Activated gamma-delta T cell treated with anti-CD3 and anti-CD28 coated beads, Interleukin-2, amount 50 U/mL, for 16 hours (primary cell): ENCODE measurements around the gene BPIFA1.
A peak's percentile ranks its signal among the peaks of the same experiment; 100 is the strongest.

Experiments
- DNase-seq: peaks from one replicate; pipeline ENCODE4 v3.0.0-alpha.2; 2020; ENCODE audit warnings: low read depth

BPIFA1 gene

DNA sequence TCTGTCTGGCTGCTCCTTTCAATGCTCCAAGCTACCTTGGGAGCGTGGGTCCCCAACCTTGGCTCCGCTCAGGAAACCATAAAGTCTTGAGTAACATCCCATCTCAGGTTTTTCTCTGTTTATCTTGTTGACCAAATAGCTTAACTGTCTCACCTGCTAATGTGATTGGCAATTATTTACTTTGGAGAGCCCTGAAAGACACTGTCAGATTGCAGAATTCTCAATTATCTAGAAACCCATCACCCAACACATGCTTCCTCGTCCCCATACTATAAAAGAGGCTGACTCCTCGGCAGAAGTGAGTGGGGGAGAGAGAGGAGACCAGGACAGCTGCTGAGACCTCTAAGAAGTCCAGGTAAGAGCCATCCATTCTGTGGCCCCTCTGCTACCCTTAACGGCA lies at the start of gene BPIFA1:
Gene BPIFA1 (plus strand): TSS at position 301 of the 400 bp plus-strand sequence. CDS start 1,716 bp downstream, outside the sequence.
- no peak for DNase-seq

DNA sequence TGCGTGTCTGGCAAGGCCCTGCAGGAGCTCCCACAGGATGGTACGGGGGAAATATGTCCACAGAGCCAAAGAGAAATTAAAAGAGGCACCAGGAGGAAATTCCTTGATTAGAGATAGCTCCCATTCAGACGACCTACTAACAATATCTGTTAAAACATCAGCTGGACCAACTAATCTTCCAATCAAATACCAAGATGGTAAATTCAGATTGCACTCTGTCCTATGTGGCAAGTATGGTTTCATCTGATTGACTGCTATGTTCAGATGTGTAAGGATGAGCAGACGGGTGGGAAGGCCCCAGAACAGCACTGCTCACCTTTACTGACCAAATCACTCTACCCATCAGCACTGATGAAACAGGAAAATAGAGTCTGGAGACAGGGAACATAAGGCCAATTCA lies 48.3 kb upstream of the BPIFA1 start:
- no peak for DNase-seq

DNA sequence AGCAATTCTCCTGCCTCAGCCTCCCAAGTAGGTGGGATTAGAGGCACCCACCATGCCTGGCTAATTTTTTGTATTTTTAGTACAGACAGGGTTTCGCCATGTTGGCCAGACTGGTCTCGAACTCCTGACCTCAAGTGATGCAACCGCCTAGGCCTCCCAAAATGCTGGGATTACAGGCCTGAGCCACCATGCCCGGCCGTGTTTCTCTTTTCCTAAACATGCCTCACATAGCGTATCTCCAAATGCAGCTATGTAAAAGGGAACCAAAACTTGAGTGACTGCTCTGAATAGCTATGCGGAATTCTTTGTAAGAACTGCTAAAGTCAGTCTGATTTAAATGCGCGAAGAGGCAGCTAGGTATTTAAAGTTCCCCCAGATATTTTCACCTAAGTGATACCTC lies 47.4 kb upstream of the BPIFA1 start:
- DNase-seq, result no peak

DNA sequence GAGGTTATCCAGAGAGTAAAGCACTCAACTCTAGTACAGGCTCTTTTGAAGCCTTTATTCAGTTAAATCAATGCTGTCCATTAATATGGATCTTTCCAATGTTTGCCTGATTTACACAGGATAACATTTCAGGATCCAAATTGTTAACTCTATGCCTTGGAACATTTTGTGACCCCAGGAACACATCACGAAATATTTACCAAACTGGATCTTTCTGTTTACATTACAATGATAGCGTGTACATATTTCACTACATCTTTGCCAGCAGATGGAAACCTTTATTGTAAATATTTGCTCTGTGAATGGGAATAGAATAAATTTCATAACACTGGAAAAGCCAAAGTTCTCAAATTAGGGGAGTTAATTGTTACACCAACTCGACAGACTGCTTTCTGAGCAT lies 44.3 kb upstream of the BPIFA1 start:
- no peak for DNase-seq

DNA sequence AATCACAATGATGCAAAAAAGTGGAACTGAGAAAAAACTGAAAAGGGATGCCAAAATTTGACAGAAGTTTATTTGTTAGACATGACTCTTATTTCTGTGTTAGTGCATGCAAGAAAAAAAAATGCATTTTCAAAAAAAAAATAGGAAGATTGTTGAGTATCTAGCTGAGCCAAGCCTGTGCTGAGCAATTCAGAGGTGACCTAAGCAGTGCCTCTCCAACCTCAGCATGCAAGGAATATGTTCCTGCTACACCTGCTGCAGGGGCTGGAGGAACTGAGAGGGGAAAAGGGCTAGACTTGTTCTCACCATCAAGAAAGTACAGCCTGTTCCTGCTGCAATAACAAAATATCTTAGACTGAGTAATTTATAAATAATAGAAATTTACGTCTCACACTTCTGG lies 43.8 kb upstream of the BPIFA1 start:
- DNase-seq, result no peak

DNA sequence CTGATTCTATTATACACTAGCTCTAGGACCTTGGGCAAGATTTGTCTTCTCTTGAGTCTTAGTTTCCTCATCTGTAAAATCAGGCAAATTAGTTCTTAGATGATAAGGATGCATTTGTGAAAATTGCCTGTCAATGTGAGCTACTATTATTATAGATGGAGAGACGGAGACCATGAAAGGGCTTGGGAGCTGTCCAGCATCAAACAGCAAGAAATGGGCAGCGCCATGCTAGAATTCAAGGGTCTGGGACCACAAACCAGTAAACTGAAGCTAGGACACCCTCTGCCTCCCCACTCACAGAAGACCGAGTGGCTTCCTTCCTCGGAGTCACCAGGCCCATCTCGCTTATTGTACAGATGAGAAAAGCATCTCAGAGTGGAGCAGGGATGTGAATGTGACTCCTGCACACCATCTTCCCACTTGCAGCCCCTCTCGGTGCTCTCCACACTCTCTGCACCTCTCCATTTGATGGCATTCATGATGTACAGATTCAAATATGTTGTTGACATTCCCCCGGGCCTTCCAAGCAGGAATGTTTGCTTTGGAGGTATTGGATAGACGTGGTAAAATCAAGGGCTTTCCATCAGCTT lies 42.8 kb upstream of the BPIFA1 start:
- DNase-seq, result no peak

DNA sequence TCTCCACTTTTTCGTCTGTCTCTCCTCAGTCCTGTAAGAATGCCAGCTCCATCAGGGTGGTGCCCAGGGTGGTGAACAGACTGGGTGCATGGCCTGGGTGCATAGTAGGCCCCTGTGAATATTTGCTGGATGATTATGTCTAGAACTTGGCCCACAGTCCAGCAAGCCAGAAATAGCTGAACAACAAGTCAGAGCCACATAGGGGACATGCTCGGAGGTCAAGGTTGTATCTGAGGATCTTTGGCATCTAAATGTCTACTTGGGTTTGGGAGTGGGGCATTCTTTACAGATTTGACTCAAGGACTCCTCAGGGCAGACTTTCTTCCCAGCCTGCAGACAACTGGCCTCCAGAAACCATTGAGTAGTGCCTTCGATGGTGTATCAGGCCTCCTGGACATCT lies 36.8 kb upstream of the BPIFA1 start:
- DNase-seq, result no peak

DNA sequence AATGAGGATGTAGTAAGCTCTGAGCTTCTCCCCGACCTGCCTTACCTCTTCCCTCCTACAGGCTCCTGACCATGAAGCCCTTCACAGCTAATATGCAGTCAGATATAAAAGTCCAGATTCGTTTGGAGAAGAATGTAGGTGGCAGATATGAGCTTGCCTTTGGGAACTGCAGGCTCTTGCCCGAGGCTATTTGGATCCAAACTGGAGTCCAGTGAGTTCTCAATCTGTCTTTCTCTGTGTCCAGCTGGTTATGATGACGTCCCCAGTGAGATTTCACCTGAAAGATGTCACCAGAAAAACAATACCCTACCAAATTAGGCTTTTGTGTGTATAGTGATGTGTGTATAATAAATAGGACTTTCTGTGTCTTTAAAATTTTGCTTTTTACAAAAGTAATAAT lies 33.3 kb upstream of the BPIFA1 start:
- no peak for DNase-seq

DNA sequence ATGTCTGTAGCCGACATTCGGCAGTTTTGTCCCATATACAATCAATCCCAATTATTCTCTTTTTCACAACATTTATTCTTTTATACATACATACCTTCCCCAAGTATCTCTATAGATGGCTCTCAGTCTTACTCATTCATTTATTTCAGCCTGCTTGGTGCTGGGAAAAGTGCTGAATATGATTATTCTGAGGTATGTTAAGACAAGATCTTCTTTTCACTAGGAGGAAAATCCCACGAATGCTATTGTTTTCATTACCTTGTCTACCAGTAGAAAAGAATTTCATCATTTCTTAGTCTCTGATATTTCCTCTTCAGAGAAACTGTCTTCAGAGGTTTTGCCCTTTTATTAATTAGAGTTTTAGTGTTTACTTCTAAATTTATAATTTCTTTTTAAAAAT lies 32.4 kb upstream of the BPIFA1 start:
- no peak for DNase-seq

DNA sequence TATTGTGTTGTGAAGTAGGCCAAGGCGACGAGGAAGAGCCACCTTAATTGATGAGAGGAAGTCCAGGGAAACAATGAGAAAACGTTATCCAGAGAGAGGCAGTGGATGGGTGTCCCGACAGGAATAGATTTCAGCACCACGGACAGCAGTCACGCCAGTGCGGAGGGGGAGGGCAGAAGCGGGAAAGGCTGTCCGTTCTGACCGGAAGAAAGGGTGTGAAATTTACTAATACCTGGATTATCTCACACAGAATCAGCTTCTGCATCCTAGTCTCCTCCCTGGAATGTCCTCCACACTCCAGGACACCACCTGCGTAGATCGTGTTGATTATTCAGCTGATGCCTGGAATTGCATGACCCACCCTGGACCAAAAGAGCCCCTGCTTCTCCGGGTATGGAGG lies 26.0 kb upstream of the BPIFA1 start:
- DNase-seq, result peak; percentile 5

DNA sequence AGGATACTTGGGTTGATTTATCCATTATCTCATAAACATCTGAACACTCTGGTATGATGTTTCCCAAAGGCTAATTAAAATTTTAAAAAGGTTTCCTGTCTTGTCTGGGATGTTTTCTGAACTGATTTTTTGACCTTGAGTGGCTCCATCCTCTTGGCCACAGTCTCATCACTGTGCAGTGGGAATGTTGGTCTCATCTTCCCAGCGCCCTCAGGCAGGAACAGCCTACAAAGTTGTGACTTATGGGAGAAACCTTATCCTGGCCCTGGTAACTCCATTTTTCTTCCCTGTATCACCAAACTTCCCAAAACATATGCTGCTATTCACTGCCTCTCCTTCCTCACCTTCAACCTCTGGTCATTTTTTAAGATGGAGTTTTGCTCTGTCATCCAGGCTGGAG lies 25.4 kb upstream of the BPIFA1 start:
- no peak for DNase-seq

DNA sequence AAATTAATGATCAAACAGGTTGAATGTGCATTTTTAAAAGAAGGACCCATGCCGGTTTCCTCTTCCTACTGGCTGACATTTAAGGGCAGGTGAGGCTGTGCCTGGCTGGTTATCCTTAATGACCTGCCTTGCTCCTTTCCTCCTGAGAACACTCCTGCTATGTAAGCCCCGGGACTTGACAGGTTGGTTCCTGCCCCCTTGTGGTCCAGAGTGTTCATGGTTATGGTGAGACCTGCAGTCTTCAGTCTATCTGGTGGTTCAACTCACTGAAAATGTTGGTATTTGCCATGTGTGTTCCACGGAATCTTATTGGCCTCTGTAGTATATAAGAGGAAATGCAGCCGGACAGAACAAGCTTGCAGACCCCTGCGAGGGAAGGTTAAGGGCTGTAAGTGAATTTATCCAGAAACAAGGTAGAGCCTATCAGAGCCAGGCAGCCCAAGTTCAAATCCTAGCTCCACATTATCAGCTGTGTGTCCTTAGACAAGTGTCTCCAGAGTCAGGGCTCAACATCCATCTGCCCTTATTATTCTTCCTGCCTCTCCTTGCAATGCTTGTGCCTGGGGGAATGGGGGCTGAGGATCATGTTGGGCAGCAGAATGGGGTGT lies 23.9 kb upstream of the BPIFA1 start:
- no peak for DNase-seq

DNA sequence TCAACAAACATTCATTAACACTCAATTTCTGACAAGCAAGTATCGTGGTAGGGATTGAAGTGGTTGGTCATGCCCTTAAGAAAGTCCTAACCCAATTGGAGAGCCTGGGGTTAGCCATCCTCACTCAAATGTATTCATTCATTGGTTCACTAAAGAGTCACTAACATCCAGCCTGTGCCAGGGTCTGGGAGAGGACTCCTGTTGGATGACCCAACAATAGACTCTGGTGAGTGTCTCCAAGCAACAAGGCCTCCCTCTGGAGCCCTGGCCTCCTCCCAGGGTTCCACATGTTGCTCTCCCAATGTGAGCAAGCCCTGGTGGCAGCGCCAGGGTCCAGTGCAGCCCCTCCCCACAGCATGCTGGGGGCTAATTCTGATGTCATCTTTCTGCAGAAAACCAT lies 18.7 kb upstream of the BPIFA1 start, which contains the start of gene BPIFA3:
Gene BPIFA3 (plus strand): TSS at position 301 of the 400 bp plus-strand sequence. CDS start 185 bp downstream, outside the sequence.
- DNase-seq, result no peak

DNA sequence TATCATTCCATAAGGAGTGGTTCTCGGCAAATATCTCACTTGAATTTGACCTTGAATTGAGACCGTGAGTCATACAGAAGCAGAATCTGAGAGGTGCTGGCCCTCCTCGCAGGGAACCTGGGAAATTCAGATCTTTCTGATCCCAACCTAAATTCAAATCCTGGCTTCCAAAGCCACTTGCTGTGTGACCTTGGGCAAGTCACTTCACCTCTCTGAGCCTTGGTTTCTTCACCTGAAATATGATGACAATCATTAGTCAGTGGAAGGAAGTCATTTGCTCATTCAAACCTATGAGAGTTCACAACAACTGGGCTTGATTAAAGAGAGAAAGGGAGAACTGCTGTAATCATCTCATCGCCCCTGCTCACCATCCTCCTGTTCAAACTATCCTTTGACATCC lies 11.4 kb upstream of the BPIFA1 start:
- no peak for DNase-seq

DNA sequence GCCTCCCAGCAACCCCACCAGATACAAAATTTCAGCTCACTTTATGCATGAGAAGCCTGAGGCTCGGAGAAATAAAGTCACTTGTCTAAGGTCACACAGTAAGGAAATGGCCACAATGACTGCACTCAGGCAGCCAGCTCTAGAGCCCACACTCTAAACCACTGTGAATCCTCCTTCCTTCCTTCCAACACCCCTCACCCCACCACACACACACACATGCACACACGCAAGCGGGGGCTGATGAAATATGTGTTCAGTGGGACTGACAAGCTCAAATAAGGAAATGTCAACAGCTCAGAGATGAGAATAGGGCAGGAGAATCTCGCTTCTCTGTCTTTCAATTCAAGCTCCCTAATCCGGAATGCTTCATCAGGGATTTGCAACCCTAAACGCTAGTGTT lies 6.0 kb upstream of the BPIFA1 start:
- DNase-seq, result no peak

DNA sequence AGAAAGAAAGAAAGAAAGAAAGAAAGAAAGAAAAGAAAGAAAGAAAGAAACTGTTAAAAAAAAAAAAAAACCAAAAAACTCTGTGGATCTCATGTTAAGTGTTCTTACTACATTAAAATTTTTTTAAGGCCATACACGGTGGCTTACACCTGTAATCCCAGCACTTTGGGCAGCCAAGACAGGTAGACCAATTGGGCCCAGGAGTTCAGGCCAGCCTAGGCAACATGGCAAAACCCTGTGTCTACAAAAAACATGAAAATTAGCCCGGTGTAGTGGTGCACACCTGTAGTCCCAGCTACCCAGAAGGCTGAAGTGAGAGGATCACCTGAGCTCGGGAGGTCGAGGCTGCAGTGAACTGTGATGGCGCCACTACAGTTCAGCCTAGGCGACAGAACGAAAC lies 4.6 kb upstream of the BPIFA1 start:
- no peak for DNase-seq

DNA sequence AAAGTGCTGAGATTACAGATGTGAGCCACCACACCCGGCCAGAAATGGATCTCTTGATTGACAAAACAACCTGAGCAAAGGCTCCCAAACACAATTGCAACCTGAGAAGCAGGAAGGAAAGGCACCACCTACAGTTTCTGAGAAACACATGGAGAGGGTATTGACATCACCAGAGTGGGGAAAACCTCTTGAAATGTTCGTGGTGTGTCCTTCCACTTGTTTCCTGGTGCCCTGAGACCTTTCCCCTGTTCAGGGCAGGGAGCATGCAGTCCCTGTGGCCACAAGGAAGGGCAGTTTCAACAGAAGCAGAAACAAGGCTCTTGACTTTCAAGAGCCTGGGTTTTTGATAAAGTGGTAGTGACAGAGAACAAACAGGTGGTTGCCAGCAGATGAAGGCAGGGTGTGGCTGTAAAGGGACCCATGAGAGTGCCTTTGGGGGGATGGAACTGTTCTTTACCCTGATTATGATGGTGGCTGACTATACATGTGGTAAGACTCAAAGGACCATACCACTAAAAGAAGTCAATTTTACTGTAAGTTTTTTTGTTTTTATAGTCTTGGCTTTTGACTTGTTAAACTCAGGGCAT lies 3.2 kb upstream of the BPIFA1 start:
- no peak for DNase-seq

DNA sequence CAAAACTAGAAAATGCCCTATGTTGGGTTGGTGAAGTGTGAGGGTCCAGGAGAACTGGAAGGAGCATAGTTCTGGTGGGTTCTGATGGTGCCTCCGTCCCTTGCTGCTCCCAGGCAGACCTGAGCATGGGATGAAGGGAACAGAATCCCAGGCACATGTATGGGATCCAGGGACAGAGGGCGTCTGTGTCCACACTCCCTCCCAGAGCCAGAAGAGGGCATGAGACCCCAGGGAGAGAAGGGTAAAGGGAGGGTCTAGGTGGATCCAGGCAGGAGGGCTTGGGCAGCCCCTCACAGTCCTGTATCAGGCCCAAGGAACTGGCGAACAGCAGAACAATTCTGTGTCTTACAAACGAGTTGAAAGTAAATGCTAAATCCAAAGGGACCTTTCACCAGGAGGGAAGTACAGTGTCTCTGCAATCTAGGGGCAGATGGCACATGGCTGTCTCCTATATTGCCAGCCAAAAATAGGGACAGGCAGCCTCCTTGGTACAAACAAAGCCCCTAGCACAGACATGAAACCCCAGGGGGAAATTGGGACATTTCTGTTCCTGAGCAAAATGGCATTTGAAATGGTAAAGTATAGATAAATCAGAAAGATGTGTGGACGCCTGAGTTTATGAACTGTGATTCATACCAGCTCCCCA lies 2.5 kb upstream of the BPIFA1 start:
- DNase-seq, result no peak

DNA sequence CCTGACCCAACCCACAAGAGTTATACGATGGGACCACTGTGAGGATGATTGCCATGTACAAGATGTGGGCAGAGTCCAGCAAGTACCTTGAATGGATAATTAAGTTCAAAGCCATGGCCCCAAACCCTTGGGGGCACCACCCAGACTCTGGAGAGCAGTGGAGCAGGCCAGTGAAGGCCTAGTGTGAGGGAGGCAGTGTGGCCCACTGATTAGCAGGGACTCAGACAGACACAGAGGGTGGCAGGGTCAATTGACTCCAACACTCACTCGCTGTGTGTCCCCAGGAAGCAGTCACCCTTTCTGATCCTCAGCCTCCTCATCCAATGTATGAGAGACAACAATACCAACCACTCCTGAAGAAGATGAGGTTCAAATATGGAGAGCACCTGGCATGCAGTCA lies 1.7 kb upstream of the BPIFA1 start:
- DNase-seq, result no peak

DNA sequence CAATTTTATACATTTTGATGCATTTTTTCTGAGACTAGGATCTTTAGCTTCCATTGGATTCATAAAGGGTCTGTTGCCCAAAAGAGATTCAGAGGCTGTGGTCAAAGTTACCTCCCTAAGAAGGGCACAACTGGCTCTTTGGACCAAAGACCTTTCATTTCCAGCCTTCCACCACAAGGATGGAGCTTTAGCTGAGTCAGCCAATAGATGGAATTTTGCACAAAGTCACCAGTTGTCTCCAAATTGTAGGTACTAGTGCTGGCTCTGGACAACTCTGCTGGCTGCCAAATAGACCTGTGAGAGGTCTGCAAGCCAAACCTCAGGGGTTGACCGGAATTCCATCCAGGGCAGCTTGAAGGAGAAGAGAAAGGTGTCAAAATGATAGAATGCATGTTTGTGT lies 555 bp downstream of the BPIFA1 start:
- no peak for DNase-seq

DNA sequence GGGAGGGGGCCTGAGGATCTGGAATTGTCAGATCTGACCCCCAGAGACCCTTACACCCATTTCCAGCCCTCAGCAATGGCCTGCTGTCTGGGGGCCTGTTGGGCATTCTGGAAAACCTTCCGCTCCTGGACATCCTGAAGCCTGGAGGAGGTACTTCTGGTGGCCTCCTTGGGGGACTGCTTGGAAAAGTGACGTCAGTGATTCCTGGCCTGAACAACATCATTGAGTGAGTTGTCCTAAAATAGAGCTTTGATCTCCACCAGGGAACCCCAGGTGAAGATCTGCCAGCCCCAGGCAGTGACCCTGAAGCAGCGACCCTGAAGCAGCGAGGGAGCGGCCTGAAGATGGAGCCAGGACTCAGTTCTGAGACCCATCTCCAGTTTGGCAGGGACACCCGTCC lies 2.2 kb downstream of the BPIFA1 start:
- DNase-seq, result no peak

DNA sequence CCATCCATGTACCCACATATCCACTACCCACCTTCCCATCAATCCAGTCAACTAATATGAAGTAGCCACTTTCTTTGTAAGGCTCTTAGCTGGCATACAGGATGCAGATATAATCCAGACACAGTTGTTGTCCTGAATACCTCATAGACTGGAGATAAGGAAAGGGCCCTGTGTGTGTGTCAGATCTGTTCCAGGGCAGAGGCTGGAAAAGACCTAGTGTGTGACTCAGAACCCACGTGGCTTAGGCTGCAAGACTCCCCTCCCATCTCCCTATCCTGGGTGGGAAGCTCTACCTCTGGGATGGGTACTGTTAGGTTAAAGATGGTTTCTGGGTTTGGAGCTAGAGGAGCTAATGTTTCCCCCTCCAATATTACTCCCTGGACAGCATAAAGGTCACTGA lies 3.6 kb downstream of the BPIFA1 start:
- no peak for DNase-seq

DNA sequence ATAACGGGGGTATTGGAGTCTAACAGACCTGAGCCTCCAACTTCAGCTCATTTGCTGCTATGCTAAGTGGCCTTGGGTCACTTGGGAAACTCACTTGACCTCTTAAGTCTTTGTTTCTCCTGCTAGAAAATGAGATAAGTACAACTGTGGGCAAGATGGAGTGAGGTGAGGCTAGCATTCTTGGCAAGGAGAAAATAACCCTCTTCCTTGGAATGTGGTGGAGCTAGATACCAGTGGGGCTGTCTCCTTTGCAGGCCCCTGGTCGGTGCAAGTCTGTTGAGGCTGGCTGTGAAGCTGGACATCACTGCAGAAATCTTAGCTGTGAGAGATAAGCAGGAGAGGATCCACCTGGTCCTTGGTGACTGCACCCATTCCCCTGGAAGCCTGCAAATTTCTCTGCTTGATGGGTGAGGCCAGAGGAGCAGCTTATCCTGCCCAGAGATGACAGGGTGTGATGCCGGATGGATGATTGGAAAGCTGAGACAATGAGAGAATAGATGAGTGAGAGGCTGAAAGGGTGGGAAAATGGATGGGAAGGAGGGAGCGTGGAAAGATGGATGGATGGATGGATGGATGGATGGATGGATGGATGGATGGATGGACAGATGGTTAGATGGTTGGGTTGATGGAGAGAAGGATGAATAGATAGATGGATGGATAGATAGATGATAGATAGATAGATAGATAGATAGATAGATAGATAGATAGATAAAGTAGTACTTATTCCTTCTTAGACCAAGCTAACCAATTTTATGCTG lies 4.4 kb downstream of the BPIFA1 start:
- no peak for DNase-seq
